Neural progenitor cell (in vitro differentiated cells): Measurements from ENCODE around the gene RNF26.

Experiments
- EZH2 ChIP-seq: fragments of 200-600 bp; sonication (generic); IDR thresholded peaks from 2 replicates; pipeline ENCODE4 v1.6.1; 2017; ENCODE audit warnings: antibody characterized with exemption, mild to moderate bottlenecking, moderate library complexity
- TF ChIP-seq, protein P1 (sequence below): fragments of 200-600 bp; sonication (generic); IDR thresholded peaks from 2 replicates; pipeline ENCODE4 v1.5.1; 2017; ENCODE audit warnings: antibody characterized with exemption, mild to moderate bottlenecking

DNA sequence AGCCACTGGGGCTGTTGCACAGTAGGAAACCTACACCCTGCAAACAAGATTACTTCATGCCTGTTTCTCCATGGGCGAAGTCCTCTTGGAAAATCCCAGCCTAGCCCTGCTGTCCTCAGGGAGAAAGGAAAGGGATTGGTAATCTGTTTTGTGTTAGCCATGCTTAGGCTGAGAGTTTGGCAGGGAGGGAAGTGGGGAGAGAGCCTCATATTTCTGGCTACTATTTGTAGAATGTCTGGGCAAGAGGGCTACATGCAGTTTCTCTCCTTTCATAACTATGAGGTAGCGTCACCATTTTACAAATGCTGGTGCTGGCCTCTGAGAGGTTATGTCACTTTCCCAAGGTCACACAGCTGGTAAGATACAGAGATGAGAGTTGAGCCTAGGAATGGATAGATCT, 12.9 kb downstream of the RNF26 start:
- TF ChIP-seq EZH2, result no peak
- TF ChIP-seq, protein P1, sequence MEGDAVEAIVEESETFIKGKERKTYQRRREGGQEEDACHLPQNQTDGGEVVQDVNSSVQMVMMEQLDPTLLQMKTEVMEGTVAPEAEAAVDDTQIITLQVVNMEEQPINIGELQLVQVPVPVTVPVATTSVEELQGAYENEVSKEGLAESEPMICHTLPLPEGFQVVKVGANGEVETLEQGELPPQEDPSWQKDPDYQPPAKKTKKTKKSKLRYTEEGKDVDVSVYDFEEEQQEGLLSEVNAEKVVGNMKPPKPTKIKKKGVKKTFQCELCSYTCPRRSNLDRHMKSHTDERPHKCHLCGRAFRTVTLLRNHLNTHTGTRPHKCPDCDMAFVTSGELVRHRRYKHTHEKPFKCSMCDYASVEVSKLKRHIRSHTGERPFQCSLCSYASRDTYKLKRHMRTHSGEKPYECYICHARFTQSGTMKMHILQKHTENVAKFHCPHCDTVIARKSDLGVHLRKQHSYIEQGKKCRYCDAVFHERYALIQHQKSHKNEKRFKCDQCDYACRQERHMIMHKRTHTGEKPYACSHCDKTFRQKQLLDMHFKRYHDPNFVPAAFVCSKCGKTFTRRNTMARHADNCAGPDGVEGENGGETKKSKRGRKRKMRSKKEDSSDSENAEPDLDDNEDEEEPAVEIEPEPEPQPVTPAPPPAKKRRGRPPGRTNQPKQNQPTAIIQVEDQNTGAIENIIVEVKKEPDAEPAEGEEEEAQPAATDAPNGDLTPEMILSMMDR, result no peak
